IPS-NIHi11 (cell line): ENCODE measurements around the gene EYS.
"Not testable (repeated sequence)": the region's sequence is repeated elsewhere in the genome, so short reads cannot be mapped to it uniquely, and the experiment has no call there.

Experiments used
- DNase-seq: peaks from one replicate; pipeline ENCODE4 v3.0.0; 2012; ENCODE audit warnings: mixed read lengths, low spot score

Gene EYS

GRCh38 chr6:63792736-63793464, 1914.1 kb downstream of the EYS start:
- DNase-seq, result no peak

DNA sequence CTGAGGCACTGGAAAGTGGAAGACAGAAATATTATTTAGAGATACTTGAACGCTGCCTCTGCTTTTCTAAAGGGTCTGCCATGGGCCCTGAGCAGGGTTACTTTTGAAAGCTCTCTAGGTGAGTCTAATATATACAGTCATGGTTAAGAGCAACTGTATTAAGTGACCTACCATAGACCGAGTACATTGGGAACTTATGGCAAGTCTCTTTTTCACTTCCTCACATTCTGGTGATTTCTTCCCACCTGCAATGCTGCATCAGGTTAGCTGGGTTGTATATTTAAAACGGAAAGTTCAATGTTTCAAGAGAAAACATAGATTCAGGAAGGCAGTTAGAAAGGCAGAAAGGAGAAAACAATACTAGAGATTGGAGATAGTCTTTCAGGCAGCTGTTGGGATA, 1916.7 kb downstream of the EYS start:
- DNase-seq, result no peak

GRCh38 chr6:63789699-63790098, 1917.3 kb downstream of the EYS start:
- DNase-seq, result no peak

DNA sequence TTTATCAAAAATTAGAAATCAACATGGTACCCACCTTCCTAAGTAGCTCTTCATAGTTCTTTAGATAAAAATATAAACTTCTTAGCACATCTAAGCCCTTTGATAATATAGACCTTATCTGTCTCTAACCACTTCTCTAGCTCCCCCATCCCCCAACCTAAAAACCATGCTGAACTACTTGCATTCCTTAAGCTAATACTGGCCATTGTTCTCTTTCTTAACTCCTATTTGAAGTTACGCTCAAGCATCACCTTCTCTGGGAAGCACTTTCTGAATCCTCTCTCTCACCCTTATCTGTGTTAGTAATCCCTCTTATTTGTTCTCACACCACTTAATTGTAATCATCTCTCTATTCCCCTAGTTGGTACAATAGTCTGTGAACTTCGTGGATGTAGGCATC, 1918.5 kb downstream of the EYS start:
- peak; percentile 14 for DNase-seq

DNA sequence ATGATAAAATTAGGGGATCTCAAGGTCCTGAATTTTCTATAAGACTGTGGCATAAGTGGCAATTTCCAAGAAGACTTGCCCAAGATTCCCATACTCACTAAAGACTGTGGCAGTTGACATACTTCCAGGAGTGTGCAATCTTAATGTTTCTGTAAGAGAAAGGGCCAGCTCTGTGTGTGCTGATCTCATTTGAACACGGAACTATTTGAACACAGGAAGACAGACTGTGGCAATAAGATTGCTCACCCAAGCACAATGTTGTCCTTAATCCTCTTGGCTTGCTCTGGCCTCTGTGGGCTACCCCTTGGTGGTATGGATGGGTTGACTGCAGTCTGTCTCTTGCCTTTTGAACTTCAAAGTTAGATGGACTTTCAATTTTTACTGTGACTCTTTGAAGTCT, 1920.0 kb downstream of the EYS start:
- no peak for DNase-seq

GRCh38 chr6:63785006-63785405, 1922.0 kb downstream of the EYS start:
- DNase-seq, result no peak

DNA sequence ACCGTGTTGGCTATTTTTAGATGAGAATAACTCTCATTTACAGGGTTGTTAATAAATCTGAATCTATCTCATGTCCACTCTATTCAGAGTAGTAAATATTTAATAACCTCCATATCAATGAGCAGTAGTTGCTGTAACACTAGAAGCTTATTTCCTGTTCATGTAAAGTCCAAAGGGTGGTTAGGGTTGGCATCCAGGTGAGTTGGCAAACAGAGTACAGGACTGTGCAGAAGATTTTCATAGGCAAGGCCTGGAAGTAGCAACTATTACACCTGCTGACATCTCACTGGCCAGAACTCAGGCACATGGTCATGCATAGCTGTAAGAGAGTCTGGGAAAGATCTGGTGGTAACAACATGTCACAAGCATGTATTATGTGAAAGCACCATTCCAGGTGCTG, 1923.9 kb downstream of the EYS start:
- no peak for DNase-seq

- DNase-seq, result no peak
Observed at GRCh38 chr6:63774961-63775360, 1932.1 kb downstream of the EYS start.

DNA sequence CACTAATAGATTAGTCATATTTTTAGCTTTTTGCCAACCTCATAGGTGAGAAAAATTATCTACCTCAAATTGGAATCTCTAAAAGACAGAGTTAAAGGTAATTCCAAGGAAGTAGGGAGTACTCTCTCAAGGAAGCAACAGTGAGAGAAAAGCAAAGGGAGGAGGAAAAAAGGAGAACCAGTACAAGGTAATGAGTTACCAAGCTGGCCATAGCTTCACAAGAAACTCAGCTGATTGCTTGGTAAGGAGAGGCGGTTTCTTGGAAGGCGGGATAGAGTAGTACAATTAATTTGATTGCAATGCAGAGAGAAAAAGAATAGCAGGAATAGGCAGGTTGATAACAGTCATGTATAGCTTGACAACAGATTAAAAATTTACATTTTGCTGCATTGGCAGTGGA, 1933.8 kb downstream of the EYS start:
- no peak for DNase-seq

- DNase-seq, result no peak
Observed at GRCh38 chr6:63765828-63766227, 1941.2 kb downstream of the EYS start.

DNA sequence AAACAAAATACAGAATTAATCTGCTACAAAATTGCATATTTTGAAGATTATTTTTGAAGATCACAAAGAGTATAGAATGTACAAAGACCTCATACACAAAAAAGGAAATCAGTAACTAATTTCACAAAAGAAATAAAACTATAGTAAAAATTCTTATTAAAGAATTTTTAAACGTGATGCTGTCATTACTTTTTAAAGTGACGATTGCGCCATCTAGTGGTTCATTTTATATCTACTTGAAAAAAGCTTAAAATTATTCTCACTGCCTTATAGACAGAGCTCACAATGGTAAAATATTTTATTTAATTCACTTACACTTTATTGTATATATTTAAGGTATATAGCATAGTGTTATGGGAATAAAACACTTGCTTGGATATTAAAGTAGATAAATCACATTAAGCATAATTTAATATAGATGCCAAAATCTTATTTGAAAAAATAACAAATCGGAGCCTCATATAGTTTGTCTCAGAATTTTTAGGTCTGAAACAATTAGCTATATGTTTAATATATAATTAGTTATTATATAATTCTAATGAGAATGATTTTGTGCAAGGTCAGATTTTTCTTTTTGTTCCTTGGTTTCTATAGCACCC, 1942.6 kb downstream of the EYS start:
- DNase-seq, result no peak

- no peak for DNase-seq
Observed at GRCh38 chr6:63760199-63760598, 1946.8 kb downstream of the EYS start.

GRCh38 chr6:63759605-63760105, 1947.4 kb downstream of the EYS start:
- no peak for DNase-seq

- DNase-seq, result no peak
Observed at GRCh38 chr6:63757826-63758225, 1949.2 kb downstream of the EYS start.

DNA sequence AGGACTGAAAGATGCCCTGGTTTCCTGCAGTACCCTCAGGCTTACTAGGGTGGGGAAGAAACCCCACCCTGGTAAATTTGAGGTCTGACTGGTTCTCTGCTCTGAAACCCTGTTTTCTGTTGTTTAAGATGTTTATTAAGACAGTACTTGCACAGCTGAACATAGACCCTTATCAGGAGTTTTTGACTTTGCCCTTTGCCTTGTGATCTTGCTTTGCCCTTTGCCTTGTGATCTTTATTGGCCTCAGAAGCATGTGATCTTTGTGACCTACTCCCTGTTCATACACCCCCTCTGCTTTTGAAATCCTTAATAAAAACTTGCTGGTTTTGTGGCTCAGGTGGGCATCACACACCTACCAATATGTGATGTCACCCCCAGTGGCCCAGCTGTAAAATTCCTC, 1949.8 kb downstream of the EYS start:
- DNase-seq, result not testable (repeated sequence)

DNA sequence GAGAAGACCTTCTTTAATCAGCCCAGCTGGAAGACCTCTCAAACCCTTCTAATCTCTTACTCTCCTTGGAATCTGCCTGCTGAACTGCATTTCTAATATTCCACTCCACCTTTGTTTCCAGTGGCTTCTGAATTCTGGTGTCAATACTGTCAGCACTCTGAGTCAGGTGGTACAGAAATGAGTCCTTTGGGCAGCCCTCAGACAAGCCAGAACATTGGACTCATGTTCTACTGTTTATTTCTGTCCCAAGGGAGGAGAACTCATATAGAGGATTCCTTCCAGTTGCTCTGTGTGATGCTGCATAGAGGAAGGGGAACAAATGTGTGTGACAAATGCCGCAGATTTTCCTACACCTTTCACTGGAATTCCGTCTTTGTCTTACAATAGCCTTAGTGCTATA, 1956.6 kb downstream of the EYS start:
- no peak for DNase-seq

GRCh38 chr6:63745784-63746183, 1961.2 kb downstream of the EYS start:
- no peak for DNase-seq

DNA sequence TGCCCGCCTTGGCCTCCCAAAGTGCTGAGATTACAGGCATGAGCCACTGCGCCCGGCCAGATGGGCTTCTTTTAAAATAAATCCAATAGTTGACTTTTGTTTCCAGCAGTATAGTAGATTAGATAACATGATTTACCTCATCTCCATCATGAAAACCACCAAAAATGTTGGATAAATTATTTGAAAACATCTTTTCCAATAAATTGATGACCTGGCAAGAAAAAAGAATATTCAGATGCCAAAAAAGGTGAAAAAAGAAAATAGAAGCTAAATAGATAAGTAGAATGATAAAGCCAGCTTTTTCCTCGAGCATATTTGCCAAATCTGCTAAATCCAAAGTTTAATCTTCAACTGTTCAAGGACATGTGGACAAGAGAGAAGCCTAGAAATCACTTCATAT, 1962.2 kb downstream of the EYS start:
- no peak for DNase-seq

DNA sequence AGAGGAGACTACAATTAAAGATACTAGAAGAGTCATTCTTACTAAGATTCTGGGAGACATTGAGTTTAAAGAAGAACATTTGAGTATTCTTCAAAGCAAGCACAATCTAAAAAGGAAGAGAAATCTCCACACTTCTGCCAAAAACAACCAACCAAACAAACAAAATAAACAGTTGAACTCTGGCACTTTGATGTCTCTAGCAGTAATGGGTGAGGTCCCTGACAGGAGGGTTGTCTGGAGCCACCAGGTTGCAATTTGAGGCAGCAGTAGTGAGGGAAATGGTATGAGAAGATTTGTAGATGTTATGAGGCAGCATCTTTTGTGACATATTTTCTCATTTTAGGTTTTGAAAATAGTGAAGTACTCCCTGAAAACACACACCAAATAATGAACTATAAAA, 1963.3 kb downstream of the EYS start:
- no peak for DNase-seq

DNA sequence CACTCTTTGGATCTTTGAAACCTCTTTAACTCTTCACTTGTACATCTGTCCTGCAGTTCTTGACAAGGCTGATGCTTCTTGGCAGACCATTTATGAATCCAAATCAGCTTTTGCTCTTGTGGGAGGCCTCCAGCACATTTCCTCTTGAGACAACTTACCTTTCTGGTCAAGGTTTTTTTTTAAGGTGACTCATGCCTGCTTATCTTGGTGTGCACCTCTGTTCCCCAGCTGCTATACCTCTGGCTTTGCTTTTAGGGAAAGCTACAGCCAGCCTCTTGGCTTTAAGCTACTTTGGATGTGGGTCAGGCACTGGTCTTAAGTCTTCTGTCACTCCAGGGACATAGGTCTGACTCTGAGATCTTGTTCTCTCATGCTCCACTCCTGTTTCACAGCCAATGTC, 1965.0 kb downstream of the EYS start:
- DNase-seq, result no peak

- no peak for DNase-seq
Observed at GRCh38 chr6:63740709-63741108, 1966.3 kb downstream of the EYS start.

DNA sequence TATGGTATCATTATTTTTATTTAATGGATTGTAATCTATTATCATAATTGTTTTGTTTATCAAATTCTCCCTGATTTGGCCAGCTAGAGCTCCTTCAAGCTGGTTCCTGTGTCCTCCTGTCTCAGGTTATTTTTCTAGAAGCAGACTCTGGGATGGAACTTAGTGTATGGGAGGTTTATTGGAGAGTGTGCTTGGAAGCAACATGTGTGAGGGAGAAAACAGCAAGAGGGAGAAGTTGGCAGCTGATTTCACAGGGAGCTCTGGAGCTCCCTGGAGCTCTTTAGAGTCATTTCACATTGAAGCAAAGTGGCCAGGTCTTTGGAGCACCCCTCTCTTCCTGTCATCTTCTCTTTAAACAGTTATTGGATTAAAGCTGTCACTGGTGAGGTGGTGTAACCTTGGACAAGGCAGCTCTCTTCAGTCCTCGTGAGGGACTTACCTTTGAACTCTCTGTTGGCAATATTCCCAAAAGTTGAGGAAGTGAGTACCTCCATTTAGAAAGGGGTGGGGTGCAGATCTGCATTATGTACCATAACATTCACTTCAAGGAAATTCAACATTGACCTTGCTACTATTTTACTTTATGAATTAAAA, 1967.8 kb downstream of the EYS start:
- no peak for DNase-seq

- not testable (repeated sequence) for DNase-seq
Observed at GRCh38 chr6:63738190-63738589, 1968.8 kb downstream of the EYS start.

- DNase-seq, result no peak
Observed at GRCh38 chr6:63734923-63735322, 1972.1 kb downstream of the EYS start.
